ENCODE results near the gene CHCHD6. TPM values are rescaled to one million over a fixed set of nuclear protein-coding genes. Genes with fewer than 3 reads are reported as not detected.

CHCHD6 gene
- total RNA-seq, 1 experiment from 2014 or later = 36.3 TPM

DNA sequence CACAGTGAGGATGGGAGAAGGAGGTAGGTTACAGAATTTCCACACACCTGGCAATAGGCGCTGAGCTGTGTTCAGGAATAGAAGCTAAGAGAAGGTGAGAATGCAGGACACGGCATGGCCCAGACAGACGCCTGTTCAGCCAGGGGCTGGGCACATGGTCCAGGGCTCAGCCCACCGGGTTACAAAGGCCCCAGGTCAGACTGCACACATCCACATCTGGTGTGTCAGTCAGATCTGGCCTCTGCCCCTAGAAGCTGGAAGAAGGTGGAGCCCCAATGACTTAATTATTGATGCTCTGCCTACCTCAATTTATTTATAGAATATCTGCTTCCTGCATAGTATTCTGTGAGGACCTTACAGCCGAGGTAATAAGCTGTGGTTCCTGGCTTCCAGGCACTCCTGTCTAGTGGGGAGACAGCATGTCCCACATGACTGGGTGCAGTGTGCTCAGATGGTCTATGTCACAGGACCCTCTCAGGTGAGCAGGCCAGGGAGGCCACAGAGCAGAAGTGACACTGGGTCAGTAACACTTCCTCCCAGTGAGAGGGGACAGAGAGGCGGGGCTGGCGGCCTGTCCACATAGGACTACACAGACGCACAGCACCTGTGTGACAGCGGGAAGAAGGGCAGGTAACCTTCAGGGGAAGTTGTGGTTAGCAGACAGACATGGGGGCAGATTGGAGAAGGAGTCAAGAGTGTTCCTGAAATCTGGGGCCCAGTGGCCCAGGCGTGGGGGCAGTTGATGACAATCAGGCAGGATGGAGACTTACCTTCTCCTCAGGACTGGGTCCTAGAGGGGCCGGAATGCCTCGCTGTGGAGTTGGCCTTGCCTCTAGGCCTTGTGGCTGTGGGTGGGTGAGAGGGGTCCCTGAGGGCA lies 240.3 kb downstream of the CHCHD6 start (continued):
- no peak for TF ChIP-seq TCF7L2 (IDR thresholded peaks at IDR 0.05; ENCODE audit: borderline replicate concordance, extremely low read depth, insufficient read depth, insufficient read length)

DNA sequence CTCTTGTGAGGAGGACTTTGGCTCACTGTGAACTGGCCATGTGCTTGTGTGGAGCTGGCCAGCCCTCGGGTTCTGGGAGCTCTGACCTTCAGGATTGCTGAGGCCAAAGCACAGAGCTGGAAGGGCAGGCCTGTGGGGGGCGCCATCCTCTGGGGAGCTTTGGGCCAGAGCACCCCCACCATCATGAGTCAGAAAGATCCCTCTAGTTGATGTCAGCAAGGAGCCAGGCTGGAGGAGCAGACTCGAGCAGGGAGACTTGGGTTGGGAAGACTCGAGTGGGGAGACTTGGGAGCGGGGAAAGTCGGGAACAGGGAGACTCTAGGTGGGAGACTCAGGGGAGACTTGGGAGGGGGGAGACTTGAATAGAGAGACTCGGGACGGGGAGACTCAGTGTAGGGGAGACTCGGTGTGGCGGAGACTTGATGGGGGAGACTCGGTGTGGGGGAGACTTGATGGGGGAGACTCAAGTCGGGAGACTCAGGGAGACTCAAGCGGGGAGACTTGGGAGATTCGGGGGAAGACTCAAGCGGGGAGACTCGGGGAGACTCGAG lies 241.2 kb downstream of the CHCHD6 start:
- H3K4me1 ChIP-seq (ENCODE audit: control insufficient read depth in 1 of 2, insufficient read depth in 2 of 2, low read length in 2 of 2) = no peaks in the 10 kb centered on the region
- intact Hi-C loops (cut with micrococcal nuclease) = no loop called here
- no peaks in the 10 kb centered on the region for H3K36me3 ChIP-seq (ENCODE audit: control insufficient read depth in 1 of 2, insufficient read depth in 2 of 2, low read length in 2 of 2)
- no peak overlapping the region for H2AFZ ChIP-seq (ENCODE audit: low read depth, low read length, poor library complexity, severe bottlenecking)
- no peaks in the 10 kb centered on the region for H3K9me2 ChIP-seq (ENCODE audit: insufficient read depth)
- no peak for DNase-seq (ENCODE audit: low read depth, low spot score)
- H3K9me3 ChIP-seq (ENCODE audit: control insufficient read depth in 1 of 2, insufficient read depth in 1 of 2, low read depth in 1 of 2, low read length in 2 of 2) = no peaks in the 10 kb centered on the region
- no peak overlapping the region for H3K27ac ChIP-seq (ENCODE audit: low read depth, low read length)
- CTCF ChIA-PET = no interaction called here
- H3K9ac ChIP-seq (ENCODE audit: low read length) = no peak overlapping the region
- RAD21 ChIA-PET (ENCODE audit: low non-redundant PET in 1 of 2, low total read pairs in 2 of 2, uncharacterized antibody in 2 of 2, unreplicated experiment in 2 of 2) = no interaction called here
- H3K27me3 ChIP-seq (ENCODE audit: insufficient read depth, low read length) = no peaks in the 10 kb centered on the region
- H3K4me2 ChIP-seq (ENCODE audit: low read length) = no peak overlapping the region
- no peaks in the 10 kb centered on the region for H4K20me1 ChIP-seq (ENCODE audit: insufficient read depth)
- TF ChIP-seq, protein P1, sequence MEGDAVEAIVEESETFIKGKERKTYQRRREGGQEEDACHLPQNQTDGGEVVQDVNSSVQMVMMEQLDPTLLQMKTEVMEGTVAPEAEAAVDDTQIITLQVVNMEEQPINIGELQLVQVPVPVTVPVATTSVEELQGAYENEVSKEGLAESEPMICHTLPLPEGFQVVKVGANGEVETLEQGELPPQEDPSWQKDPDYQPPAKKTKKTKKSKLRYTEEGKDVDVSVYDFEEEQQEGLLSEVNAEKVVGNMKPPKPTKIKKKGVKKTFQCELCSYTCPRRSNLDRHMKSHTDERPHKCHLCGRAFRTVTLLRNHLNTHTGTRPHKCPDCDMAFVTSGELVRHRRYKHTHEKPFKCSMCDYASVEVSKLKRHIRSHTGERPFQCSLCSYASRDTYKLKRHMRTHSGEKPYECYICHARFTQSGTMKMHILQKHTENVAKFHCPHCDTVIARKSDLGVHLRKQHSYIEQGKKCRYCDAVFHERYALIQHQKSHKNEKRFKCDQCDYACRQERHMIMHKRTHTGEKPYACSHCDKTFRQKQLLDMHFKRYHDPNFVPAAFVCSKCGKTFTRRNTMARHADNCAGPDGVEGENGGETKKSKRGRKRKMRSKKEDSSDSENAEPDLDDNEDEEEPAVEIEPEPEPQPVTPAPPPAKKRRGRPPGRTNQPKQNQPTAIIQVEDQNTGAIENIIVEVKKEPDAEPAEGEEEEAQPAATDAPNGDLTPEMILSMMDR (IDR thresholded peaks at IDR 0.05 in 2 of 3, conservative IDR thresholded peaks at IDR 0.05 in 1 of 3; ENCODE audit: borderline replicate concordance in 1 of 3, insufficient read depth in 1 of 3, low read depth in 2 of 3, low read length in 2 of 3) = peak in 2 of 3 experiments; percentile 20 to 23; a peak in 2 of 6 replicates
- TF ChIP-seq SIN3A (IDR thresholded peaks at IDR 0.05; ENCODE audit: low read depth) (no peak), CBX3 (IDR thresholded peaks at IDR 0.05; ENCODE audit: low read depth) (no peak)
- ATAC-seq = no peak
- no peaks in the 10 kb centered on the region for H3K79me2 ChIP-seq (ENCODE audit: insufficient read depth, low read length)
- H3K4me3 ChIP-seq (replicated peaks in 1 of 2; ENCODE audit: low read depth in 1 of 2, low read length in 2 of 2) = no peak overlapping the region
- POLR2A ChIA-PET = no interaction called here
- BruUV-seq (replicated peaks) = no TSS peak

Measured in HCT116 (cell line).